Fibroblast of skin of left quadriceps (primary cell): ENCODE results near the gene ZNF69.
"Not testable (repeated sequence)": the region's sequence is repeated elsewhere in the genome, so short reads cannot be mapped to it uniquely, and the experiment has no call there.

Source experiments
- DNase-seq, 2 experiments: peaks; one replicate each; pipeline ENCODE4 v3.0.0-alpha.2; 2013; ENCODE audit warnings: low read depth in 2 of 2

ZNF69 gene

GRCh38 chr19:11887611-11888531 is at the start of gene ZNF69:
Gene ZNF69, plus strand, starts transcription at chr19:11887782. Its CDS starts 142 bp downstream, at chr19:11887924.
- peak; percentile 44 to 51 for DNase-seq

GRCh38 chr19:11843722-11844121 is 43.9 kb upstream of the ZNF69 start:
- no peak for DNase-seq

GRCh38 chr19:11847615-11848014 is 40.0 kb upstream of the ZNF69 start:
- DNase-seq, result not testable (repeated sequence)

- no peak for DNase-seq
Observed at GRCh38 chr19:11848200-11848593, 39.4 kb upstream of the ZNF69 start.

GRCh38 chr19:11848594-11849469 is 38.8 kb upstream of the ZNF69 start, which contains the start of gene ZNF439:
Gene ZNF439, plus strand, starts transcription at chr19:11848726. Its CDS starts 142 bp downstream, at chr19:11848868.
- DNase-seq, result peak; percentile 43 to 48

- not testable (repeated sequence) for DNase-seq
Observed at GRCh38 chr19:11850289-11850688, 37.3 kb upstream of the ZNF69 start.

- no peak for DNase-seq
Observed at GRCh38 chr19:11853358-11853757, 34.2 kb upstream of the ZNF69 start.

GRCh38 chr19:11856596-11857250 is 30.9 kb upstream of the ZNF69 start:
- no peak for DNase-seq

GRCh38 chr19:11860721-11861120 is 26.9 kb upstream of the ZNF69 start:
- DNase-seq, result no peak

- no peak for DNase-seq
Observed at GRCh38 chr19:11861301-11861700, 26.3 kb upstream of the ZNF69 start.

GRCh38 chr19:11867766-11868165 is 19.8 kb upstream of the ZNF69 start:
- not testable (repeated sequence) for DNase-seq

- no peak for DNase-seq
Observed at GRCh38 chr19:11868188-11868587, 19.4 kb upstream of the ZNF69 start.

GRCh38 chr19:11872624-11873023 is 15.0 kb upstream of the ZNF69 start:
- no peak for DNase-seq

GRCh38 chr19:11873762-11874161 is 13.8 kb upstream of the ZNF69 start:
- DNase-seq, result no peak

GRCh38 chr19:11879687-11880266 is 7.8 kb upstream of the ZNF69 start:
- DNase-seq, result not testable (repeated sequence)

GRCh38 chr19:11880598-11880997 is 7.0 kb upstream of the ZNF69 start:
- DNase-seq, result no peak

- peak in 1 of 2 experiments; percentile 17 for DNase-seq
Observed at GRCh38 chr19:11881151-11881800, 6.3 kb upstream of the ZNF69 start.

- no peak for DNase-seq
Observed at GRCh38 chr19:11882606-11883005, 5.0 kb upstream of the ZNF69 start.

- DNase-seq, result no peak
Observed at GRCh38 chr19:11887234-11887610, 360 bp upstream of the ZNF69 start.

GRCh38 chr19:11889901-11890300 is 2.3 kb downstream of the ZNF69 start:
- DNase-seq, result not testable (repeated sequence)

- DNase-seq, result no peak
Observed at GRCh38 chr19:11890634-11891033, 3.1 kb downstream of the ZNF69 start.
